OCI-LY1 (cell line): ENCODE data around the gene RYR3.

ENCODE experiments used
- CTCF ChIP-seq: fragments of 200-600 bp; sonication (generic), shearing (Covaris generic); IDR thresholded peaks from 2 replicates; pipeline ENCODE4 v1.5.1; 2017; ENCODE audit warnings: mild to moderate bottlenecking, antibody characterized with exemption, low read length, moderate library complexity, mixed read lengths
- EZH2 ChIP-seq: fragments of 200-600 bp; sonication (generic), shearing (Covaris generic); IDR thresholded peaks from 2 replicates; pipeline ENCODE4 v1.8.0; 2017; ENCODE audit warnings: borderline replicate concordance, mixed run types, mild to moderate bottlenecking, antibody characterized with exemption, low read length, moderate library complexity, mixed read lengths

- no peak for TF ChIP-seq CTCF
- TF ChIP-seq EZH2, result no peak
Measured at GRCh38 chr15:33298631-33299030, 12.1 kb upstream of the RYR3 start.
